ENCODE measurements around the gene SNX1. TPM values are rescaled to one million over a fixed set of nuclear protein-coding genes. Genes with fewer than 3 reads are reported as not detected.

Gene SNX1
- total RNA-seq, 1 donor from 2014 or later, result 33.4 TPM

DNA sequence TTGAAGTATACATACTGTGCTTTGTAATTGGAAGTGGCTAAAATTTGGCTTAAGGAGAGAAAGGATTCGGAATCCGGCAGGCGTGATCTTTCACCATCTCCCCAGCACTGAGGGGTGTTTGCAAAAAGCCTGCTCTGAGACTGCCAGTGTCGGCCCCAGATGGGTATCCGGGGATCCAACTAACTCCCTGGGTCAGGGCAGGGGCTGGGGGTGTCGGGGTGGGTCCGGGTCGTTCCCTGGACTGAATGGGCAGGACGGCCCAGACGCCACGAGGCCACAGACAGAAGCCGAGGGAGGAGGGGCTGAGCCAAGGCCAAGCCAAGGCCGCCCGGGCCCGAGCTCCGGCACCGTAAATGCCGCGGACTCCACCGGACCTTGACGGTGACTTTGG is 66.7 kb downstream of the SNX1 start:
- DNase-seq (ENCODE audit: low read depth in 2 of 2), result no peak

DNA sequence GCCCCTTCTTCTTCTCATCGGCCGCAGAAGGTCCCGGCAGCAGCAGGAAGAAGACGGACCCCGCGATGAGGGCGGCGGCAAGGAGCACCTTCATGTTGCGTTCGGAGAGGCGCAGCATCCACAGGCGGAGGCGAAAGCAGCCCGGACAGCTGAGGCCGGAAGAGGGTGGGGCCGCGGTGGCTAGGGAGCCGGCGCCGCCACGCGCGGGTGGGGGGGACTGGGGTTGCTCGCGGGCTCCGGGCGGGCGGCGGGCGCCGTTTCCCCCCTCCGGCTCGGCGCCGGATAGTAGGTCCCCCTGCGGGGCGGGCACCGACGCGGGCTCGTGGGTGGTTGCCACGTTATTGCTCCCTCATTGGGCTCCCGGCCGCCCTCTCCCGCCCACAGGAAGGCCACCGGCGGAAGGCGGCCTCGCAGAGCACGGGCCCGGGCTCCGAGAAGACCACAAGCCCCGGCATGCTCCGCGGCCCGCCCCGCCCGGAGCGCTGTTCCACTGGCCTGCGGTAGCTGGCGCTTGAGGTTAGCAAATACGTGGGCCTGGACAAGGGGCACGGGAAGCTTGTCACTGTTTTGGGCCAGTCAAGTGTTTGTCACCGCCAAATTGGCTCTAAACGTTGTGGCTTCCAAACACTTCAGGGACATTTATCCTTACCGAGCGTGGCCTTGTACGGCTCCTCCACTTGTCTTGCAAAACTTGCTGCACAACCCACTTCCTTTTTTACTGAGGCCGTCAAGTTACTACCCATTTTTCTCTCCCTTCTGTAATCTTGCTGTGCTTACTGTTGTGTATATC is 67.3 kb downstream of the SNX1 start, which contains the start of gene PPIB:
Gene PPIB (minus strand): TSS at position 154 of the 790 bp plus-strand sequence. CDS start 36 bp downstream, at position 118.
- DNase-seq (ENCODE audit: low read depth in 2 of 2), result peak; percentile 90 to 98

DNA sequence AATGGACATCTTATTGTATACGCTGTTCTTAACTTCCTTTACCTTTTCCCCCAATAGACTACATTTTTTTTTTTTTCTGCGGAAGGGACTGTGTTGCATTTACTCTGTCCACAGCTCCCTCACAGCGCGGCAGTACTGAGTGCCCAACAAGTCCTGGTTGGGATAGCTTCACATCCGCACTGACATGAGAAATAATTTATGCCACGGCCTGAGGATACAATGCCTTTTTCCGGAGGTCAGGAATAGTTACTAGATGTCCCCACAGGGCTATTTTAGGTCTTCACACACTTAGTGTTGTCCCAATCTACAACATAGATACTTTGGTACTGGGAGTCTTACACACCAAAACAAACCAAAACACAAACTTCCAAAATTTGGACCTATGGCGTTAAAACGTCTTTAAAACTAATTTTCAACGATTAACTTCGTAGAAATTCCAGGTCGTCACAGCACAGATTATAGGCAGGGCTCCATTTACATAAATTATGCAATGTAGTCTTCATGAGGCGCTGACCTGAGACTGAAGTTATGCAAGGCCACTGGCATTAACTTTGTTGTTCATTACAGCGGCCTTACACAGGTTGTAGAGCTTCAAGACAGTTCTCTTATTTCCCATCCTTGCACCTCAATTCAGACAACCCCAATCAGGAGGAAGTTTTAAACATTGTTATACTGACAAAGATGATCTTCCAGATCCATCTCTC is 68.0 kb downstream of the SNX1 start:
- DNase-seq (ENCODE audit: low read depth in 2 of 2), result peak; percentile 72 to 76

DNA sequence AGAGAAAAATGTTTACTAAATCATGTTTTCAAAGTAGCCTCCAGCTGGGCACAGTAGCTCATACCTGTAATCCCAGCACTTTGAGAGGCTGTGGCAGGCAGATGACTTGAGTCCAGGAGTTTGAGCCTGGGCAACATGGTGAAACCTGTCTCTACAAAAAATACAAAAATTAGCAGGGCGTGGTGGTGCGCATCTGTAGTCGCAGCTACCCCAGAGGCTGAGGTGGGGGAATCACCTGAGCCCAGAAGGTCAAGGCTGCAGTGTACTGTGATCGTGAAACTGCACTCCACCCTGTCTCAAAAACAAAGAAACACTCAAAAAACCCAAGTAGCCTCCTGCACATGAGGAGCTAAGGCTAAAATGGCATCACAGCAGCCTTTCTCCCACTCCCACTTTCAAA is 68.7 kb downstream of the SNX1 start:
- no peak for DNase-seq (ENCODE audit: low read depth in 2 of 2)

DNA sequence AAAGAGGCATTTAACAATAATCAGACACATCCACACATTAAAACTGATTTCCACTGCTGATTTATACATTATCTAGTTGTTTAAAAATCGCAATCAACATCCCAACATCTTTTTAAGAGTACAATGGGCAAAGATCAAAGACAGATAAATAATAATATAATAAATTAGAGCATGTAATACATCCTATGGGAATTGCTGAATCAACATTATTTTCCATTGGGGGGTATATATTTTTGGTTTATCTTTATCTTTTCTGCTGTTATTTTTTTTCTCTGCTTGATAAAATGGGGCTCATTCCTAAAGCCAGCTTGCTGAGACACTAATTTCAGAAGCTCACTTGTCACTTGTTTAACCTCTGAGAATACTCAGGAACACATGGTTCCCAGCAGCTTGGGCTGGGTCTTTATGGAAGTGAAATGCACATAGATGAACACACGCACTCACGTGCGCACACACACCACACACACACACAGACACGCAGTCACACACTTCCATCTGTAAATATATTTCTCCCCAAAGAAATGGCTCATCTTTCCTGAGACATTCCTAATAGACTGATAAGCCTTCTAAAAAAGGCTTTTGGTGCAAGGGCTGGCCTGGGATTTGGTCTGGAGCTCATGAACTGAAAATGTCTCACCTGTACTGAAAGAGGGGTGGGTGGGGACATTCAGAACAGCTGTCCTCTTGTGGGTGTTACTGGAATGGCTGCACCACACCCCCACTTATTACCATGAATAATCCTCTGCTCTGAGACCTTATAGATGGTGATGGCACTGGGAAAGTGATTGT is 70.5 kb downstream of the SNX1 start:
- no peak for DNase-seq (ENCODE audit: low read depth in 2 of 2)

DNA sequence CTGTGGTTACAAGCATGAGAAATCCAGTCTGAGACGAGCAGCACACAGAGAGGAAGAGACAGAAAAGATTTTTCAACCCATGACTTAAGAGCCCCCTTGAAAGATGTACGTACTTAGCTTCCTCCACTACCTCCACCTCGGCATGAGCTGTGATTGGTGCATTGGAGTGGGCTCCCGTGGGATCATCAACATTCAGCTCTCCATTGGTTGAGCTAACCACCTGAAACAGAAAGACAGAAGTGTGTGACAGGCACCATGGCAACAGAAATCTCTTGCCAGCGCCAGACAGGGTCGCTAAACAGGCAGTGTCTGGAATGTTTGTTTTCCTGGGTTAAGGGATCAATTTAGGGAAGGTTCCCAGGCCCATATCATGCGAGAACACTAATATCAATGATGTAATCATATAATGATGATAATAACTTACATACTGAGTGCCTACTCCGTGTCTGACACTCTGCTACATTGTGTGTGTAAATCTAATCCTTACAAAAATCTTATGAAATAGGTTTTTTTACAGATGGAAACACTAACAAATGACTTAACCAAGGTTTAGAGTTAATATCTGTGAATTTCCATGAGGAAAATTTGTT is 84.5 kb downstream of the SNX1 start:
- no peak for DNase-seq (ENCODE audit: low read depth in 2 of 2)

DNA sequence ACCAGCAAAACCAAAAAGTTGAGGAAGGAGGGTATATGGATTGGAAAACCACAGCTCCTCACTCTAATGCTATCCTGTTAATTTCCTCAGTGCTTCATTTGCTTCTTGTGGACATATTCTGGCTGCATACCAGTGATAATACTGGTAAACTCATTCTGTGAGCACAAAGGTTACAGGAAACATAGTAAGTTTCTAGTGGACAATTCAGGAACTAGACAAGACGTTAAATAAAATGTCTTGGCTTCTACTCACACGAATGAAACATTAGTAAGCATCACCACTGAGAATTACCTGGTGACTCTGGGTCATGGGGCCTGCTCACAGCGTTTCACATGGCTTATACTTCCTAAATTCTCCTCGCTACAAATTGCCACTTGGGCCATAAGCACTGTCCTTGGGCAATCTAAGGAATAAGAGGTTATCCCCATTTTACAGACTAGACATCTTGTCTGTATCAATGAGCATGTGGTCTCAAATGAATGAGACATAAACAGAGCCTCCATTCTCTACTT is 87.1 kb downstream of the SNX1 start:
- DNase-seq (ENCODE audit: low read depth in 2 of 2), result no peak

DNA sequence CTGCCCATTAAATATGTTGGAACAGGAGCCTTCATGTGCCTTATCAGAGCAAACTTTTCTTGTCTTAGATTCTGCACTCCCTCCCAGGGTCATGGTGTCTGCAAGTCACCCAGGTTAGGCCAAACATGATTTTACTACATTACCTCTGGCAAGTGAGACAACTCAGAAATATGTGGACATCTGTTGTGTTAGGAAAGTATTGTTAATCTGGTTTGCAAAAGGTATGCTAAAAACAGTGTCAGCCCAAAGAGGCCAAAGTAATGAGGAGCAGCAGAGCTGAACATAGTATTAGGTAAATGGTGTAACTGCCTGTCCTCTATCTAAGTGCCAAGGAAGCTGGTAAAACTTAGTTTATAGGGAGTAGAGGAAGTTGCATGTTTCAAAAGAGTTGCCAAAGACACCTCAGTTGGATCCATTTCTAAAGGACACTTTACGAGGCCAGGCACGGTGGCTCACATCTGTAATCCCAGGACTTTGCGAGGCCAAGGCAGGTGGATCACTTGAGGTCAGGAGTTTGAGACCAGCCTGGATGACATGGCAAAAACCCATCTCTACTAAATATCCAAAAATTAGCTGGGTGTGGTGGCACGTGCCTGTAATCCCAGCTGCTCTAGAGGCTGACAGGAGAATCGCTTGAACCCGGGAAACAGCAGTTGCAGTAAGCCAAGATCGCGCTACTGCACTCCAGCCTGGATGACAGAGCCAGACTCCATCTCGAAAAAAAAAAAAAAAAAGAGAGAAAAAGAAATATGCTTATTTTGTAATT is 89.5 kb downstream of the SNX1 start:
- DNase-seq (ENCODE audit: low read depth in 2 of 2), result no peak

DNA sequence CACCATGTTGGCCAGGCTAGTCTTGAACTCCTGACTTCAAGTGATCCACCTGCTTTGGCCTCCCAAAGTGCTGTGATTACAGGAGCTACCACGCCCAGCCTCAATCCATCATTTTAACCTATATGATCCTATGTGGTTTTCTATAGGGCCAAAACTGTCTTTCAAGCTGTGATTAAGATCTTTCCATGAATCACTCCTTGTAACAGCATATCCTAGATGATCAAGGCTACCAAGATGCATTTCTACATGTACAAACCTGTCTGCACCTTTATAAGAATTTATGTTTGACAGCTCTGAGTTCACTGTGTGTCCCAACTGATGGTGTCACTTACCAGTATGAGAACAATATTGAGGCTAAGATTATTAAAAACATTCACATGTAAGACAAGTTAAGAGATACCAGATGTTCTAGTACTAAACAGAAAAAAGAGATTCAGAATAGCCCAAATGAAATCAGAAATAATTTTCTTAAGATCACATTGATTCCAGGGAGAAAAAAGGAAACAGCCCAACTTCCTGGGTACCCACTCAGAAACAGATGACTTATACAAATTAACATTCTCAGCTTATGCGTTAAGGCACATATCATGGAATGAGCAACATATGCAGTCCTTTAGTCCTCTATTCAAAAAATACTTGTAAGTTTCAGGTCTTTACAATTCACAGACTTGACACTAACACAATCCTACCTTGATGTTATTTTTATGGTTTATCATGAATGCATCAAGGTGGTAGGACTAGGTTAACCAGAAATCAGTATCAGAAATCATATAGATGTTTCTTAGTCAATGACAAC is 91.8 kb downstream of the SNX1 start:
- DNase-seq (ENCODE audit: low read depth in 2 of 2), result no peak

Other genes starting within 250 kb of the SNX1 start
- 7.4 and 10.9 TPM in 2 replicates for gene DAPK2, start 49.5 kb upstream of the SNX1 start, total RNA-seq
- 29.2 and 44.4 TPM in 2 replicates for gene CIAO2A, start 2.1 kb upstream of the SNX1 start, total RNA-seq
- gene SNX22, start 55.7 kb downstream of the SNX1 start, total RNA-seq, result under 0.01 TPM in 2 replicates
- gene PPIB, start 67.0 kb downstream of the SNX1 start, total RNA-seq, result 634 and 667 TPM in 2 replicates